HCT116 (cell line): ENCODE measurements around the gene RFWD3. TPM values are rescaled to one million over a fixed set of nuclear protein-coding genes. Genes with fewer than 3 reads are reported as not detected.

Experiments
- ATAC-seq: fragments of 200-7000 bp; cut with Tn5 transposase; 2 replicates; pipeline ENCODE4 v1.9.1; 2020; ENCODE audit warnings: mild to moderate bottlenecking, moderate library complexity
- BruUV-seq: library from RNA; stranded (reverse); fragments of 400-500 nt; replicated peaks from 2 replicates; lab custom pipeline; 2021; lab: Mats Ljungman, UMichigan
- CTCF ChIA-PET: fragments of 300-600 bp; sonication (Branson Sonifier 250); formaldehyde crosslinking; loops from one replicate; lab custom pipeline; 2021; ENCODE audit warnings: antibody characterized with exemption; lab: Charles Lee
- POLR2A ChIA-PET: fragments of 300-600, 350-600 bp; sonication (Branson Sonifier 250); formaldehyde crosslinking; loops from one replicate; lab custom pipeline; 2021; ENCODE audit warnings: antibody characterized with exemption; lab: Charles Lee
- RAD21 ChIA-PET, 2 experiments: fragments of 300-600 bp; sonication (Branson Sonifier 250); formaldehyde crosslinking; loops; one replicate each; lab custom pipeline; 2023; ENCODE audit warnings: low total read pairs in 2 of 2; ENCODE audit not compliant: uncharacterized antibody in 2 of 2, unreplicated experiment in 2 of 2, low non-redundant PET in 1 of 2; lab: Charles Lee
- DNase-seq: peaks from one replicate; pipeline ENCODE4 v3.0.0-alpha.2; 2010; ENCODE audit warnings: low read depth, low spot score
- H2AFZ ChIP-seq: fragments of 200-600 bp; shearing (Covaris generic), sonication (generic); 2 replicates; pipeline ENCODE4 v1.6.1; 2017; ENCODE audit warnings: low read depth, mixed run types, mixed read lengths, antibody characterized with exemption, low read length; ENCODE audit not compliant: poor library complexity, severe bottlenecking
- H3K27ac ChIP-seq: 2 replicates; pipeline ENCODE4 v1.5.1; 2012; ENCODE audit warnings: low read depth, low read length
- H3K27me3 ChIP-seq: fragments of 200-600 bp; sonication (generic); 2 replicates; pipeline ENCODE4 v1.6.1; 2016; ENCODE audit warnings: mixed run types, low read length, mixed read lengths; ENCODE audit not compliant: insufficient read depth
- H3K36me3 ChIP-seq, 2 experiments: fragments of 200-500 bp in 1 of 2; fragments of 200-600 bp in 1 of 2; sonication (Bioruptor generic) in 1 of 2; sonication (generic) in 1 of 2; 2 replicates each; pipeline versions ENCODE4 v1.5.1 to v1.6.1; 2014 to 2016; ENCODE audit warnings: low read length in 2 of 2, inconsistent platforms in 1 of 2, mixed read lengths in 1 of 2, mixed run types in 1 of 2; ENCODE audit not compliant: insufficient read depth in 2 of 2, control insufficient read depth in 1 of 2
- H3K4me1 ChIP-seq, 2 experiments: fragments of 200-600 bp in 1 of 2; sonication (generic) in 1 of 2; 2 replicates each; pipeline versions ENCODE4 v1.5.1 to v1.6.1; 2012 to 2017; ENCODE audit warnings: low read length in 2 of 2, inconsistent platforms in 1 of 2, mild to moderate bottlenecking in 1 of 2, mixed read lengths in 1 of 2, mixed run types in 1 of 2, moderate library complexity in 1 of 2; ENCODE audit not compliant: insufficient read depth in 2 of 2, control insufficient read depth in 1 of 2
- H3K4me2 ChIP-seq: fragments of 200-600 bp; sonication (generic); 2 replicates; pipeline ENCODE4 v1.6.1; 2017; ENCODE audit warnings: mixed run types, low read length, mixed read lengths
- H3K4me3 ChIP-seq, 2 experiments: fragments of 200-600 bp in 1 of 2; sonication (generic) in 1 of 2; replicated peaks in 1 of 2; 2 replicates each; pipeline ENCODE4 v1.5.1; 2011 to 2016; ENCODE audit warnings: low read length in 2 of 2, control low read depth in 1 of 2, low read depth in 1 of 2, mild to moderate bottlenecking in 1 of 2, mixed read lengths in 1 of 2, mixed run types in 1 of 2
- H3K79me2 ChIP-seq: fragments of 200-600 bp; sonication (generic); 2 replicates; pipeline ENCODE4 v1.6.1; 2017; ENCODE audit warnings: mild to moderate bottlenecking, mixed run types, low read length, moderate library complexity, mixed read lengths; ENCODE audit not compliant: insufficient read depth
- H3K9ac ChIP-seq: fragments of 200-600 bp; sonication (generic); 2 replicates; pipeline ENCODE4 v1.6.1; 2016; ENCODE audit warnings: low read length, mixed read lengths
- H3K9me2 ChIP-seq: fragments of 200-600 bp; sonication (generic), shearing (Covaris generic); 2 replicates; pipeline ENCODE4 v1.6.1; 2017; ENCODE audit warnings: mixed run types, mild to moderate bottlenecking, moderate library complexity; ENCODE audit not compliant: insufficient read depth
- H3K9me3 ChIP-seq, 2 experiments: fragments of 200-500 bp in 1 of 2; fragments of 200-600 bp in 1 of 2; sonication (Bioruptor generic) in 1 of 2; sonication (generic) in 1 of 2; 2 replicates each; pipeline ENCODE4 v1.6.1; 2014 to 2017; ENCODE audit warnings: low read length in 2 of 2, mixed read lengths in 2 of 2, inconsistent platforms in 1 of 2, low read depth in 1 of 2, mild to moderate bottlenecking in 1 of 2, mixed run types in 1 of 2, moderate library complexity in 1 of 2; ENCODE audit not compliant: control insufficient read depth in 1 of 2, insufficient read depth in 1 of 2
- H4K20me1 ChIP-seq: fragments of 200-600 bp; sonication (generic), shearing (Covaris generic); 2 replicates; pipeline ENCODE4 v1.6.1; 2017; ENCODE audit warnings: mixed run types, mild to moderate bottlenecking, moderate library complexity; ENCODE audit not compliant: insufficient read depth
- MAX ChIP-seq: IDR thresholded peaks from 2 replicates; pipeline ENCODE4 v1.6.1; 2012
- POLR2A ChIP-seq: IDR thresholded peaks from 2 replicates; pipeline ENCODE4 v1.7.0; 2011; ENCODE audit warnings: borderline replicate concordance; ENCODE audit not compliant: insufficient read depth, insufficient read length; ENCODE audit errors: extremely low read depth
- POLR2AphosphoS5 ChIP-seq: IDR thresholded peaks from 2 replicates; pipeline ENCODE4 v1.6.1; 2011; ENCODE audit warnings: mild to moderate bottlenecking, low read depth, low read length, moderate library complexity
- RAD21 ChIP-seq: IDR thresholded peaks from 2 replicates; pipeline ENCODE4 v1.6.1; 2012; ENCODE audit warnings: low read depth, mild to moderate bottlenecking
- SIN3A ChIP-seq: IDR thresholded peaks from 2 replicates; pipeline ENCODE4 v1.6.1; 2012; ENCODE audit warnings: low read depth
- YY1 ChIP-seq: IDR thresholded peaks from 2 replicates; pipeline ENCODE4 v1.6.1; 2011; ENCODE audit warnings: low read length, low read depth, moderate library complexity, mild to moderate bottlenecking; ENCODE audit not compliant: insufficient replicate concordance; ENCODE audit errors: extremely low read depth
- ZBTB33 ChIP-seq: IDR thresholded peaks from 2 replicates; pipeline ENCODE4 v1.6.1; 2011; ENCODE audit warnings: mild to moderate bottlenecking, low read length, moderate library complexity; ENCODE audit not compliant: insufficient replicate concordance; ENCODE audit errors: extremely low read depth
- intact Hi-C: fragments of 100-400 bp; cut with micrococcal nuclease; formaldehyde crosslinking; loops from 2 replicates; pipeline ENCODE4 v1.10.0; 2022
- total RNA-seq: library from RNA; stranded (reverse); gene quantifications from one replicate; pipeline ENCODE4 v1.2.1, GENCODE V29; 2021; ENCODE audit not compliant: unreplicated experiment
- TF ChIP-seq, protein P1 (sequence below): IDR thresholded peaks from 2 replicates; pipeline ENCODE4 v1.6.1; 2012; ENCODE audit warnings: low read depth

Gene RFWD3
- total RNA-seq, 1 experiment from 2014 or later = 83.6 TPM

DNA sequence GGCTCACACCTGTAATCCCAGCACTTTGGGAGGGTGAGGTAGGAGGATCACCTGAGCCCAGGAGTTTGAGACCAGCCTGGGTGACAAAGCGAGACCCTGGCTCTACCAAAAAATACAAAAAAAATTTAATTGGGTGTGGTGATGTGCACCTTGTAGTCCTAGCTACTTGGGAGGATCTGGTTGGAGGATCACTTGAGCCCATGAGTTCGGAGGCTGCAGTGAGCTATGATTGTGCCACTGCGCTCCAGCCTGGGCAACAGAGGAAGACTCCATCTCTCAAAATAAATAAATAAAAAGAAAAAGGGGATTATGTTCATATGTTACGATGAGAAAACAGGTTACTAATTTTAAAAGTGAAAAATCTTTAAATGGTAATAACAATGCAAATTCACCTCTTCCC, 33.0 kb upstream of the RFWD3 start:
- Histone ChIP-seq H4K20me1 (no peaks in the 10 kb centered on the region), H3K27me3 (no peaks in the 10 kb centered on the region), H3K9me3 (no peaks in the 10 kb centered on the region), H3K4me2 (peak overlapping the region; percentile 79), H3K27ac (peak overlapping the region; percentile 75; the same call in 1 of the 2 replicates), H3K4me3 (peak overlapping the region; percentile 59 to 73), H3K4me1 (peaks cover 0 to 28% of the 10 kb centered on the region in 2 experiments; a peak in 2 of 4 replicates), H3K9me2 (no peaks in the 10 kb centered on the region), H3K9ac (peak overlapping the region; percentile 82; the same call in 1 of the 2 replicates), H2AFZ (no peak overlapping the region), H3K36me3 (no peaks in the 10 kb centered on the region; a peak in 1 of 4 replicates), H3K79me2 (no peaks in the 10 kb centered on the region; the same call in 1 of the 2 replicates)
- RAD21 ChIA-PET = no interaction called here
- ATAC-seq (no peak), DNase-seq (no peak)
- no TSS peak for BruUV-seq
- CTCF ChIA-PET = interaction anchor here (1.1 to 3.6 kb wide), 2 partner anchors 9 to 163 kb away, joined by 3 to 14 read pairs; no protein-coding TSS in a partner anchor
- TF ChIP-seq POLR2A (no peak), SIN3A (no peak), RAD21 (no peak), ZBTB33 (no peak), YY1 (no peak), MAX (no peak), POLR2AphosphoS5 (no peak)
- TF ChIP-seq, protein P1, sequence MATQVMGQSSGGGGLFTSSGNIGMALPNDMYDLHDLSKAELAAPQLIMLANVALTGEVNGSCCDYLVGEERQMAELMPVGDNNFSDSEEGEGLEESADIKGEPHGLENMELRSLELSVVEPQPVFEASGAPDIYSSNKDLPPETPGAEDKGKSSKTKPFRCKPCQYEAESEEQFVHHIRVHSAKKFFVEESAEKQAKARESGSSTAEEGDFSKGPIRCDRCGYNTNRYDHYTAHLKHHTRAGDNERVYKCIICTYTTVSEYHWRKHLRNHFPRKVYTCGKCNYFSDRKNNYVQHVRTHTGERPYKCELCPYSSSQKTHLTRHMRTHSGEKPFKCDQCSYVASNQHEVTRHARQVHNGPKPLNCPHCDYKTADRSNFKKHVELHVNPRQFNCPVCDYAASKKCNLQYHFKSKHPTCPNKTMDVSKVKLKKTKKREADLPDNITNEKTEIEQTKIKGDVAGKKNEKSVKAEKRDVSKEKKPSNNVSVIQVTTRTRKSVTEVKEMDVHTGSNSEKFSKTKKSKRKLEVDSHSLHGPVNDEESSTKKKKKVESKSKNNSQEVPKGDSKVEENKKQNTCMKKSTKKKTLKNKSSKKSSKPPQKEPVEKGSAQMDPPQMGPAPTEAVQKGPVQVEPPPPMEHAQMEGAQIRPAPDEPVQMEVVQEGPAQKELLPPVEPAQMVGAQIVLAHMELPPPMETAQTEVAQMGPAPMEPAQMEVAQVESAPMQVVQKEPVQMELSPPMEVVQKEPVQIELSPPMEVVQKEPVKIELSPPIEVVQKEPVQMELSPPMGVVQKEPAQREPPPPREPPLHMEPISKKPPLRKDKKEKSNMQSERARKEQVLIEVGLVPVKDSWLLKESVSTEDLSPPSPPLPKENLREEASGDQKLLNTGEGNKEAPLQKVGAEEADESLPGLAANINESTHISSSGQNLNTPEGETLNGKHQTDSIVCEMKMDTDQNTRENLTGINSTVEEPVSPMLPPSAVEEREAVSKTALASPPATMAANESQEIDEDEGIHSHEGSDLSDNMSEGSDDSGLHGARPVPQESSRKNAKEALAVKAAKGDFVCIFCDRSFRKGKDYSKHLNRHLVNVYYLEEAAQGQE = no peak
- POLR2A ChIA-PET = interaction anchor here (1.4 kb wide), 1 partner anchor 39 kb away, joined by 4 read pairs; no protein-coding TSS in a partner anchor
- intact Hi-C loops = no loop called here
